ENCODE data around the gene STPG3. TPM values are rescaled to one million over a fixed set of nuclear protein-coding genes. Genes with fewer than 3 reads are reported as not detected.

Gene STPG3
- polyA plus RNA-seq, 2 of the 4 experiments (the other 2 are of a cell fraction), result not detected

DNA sequence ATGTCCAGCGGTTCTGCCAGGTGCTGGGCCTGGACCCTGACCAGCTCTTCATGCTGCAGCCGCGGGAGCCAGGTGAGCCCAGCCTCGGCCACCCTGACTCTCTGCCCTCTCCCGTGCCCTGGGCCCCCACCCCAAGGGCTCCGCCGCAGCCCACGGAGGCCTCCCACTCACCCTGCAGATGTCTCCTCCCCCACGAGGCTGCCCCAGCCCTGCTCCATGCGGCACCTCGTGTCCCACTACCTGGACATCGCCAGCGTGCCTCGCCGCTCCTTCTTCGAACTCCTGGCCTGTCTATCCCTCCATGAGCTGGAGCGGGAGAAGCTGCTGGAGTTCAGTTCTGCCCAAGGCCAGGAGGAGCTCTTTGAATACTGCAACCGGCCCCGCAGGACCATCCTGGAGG, 36.5 kb upstream of the STPG3 start (continued):
- TF ChIP-seq, protein P1, sequence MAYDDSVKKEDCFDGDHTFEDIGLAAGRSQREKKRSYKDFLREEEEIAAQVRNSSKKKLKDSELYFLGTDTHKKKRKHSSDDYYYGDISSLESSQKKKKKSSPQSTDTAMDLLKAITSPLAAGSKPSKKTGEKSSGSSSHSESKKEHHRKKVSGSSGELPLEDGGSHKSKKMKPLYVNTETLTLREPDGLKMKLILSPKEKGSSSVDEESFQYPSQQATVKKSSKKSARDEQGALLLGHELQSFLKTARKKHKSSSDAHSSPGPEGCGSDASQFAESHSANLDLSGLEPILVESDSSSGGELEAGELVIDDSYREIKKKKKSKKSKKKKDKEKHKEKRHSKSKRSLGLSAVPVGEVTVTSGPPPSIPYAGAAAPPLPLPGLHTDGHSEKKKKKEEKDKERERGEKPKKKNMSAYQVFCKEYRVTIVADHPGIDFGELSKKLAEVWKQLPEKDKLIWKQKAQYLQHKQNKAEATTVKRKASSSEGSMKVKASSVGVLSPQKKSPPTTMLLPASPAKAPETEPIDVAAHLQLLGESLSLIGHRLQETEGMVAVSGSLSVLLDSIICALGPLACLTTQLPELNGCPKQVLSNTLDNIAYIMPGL (CRISPR knock-in tag; IDR thresholded peaks at IDR 0.05; ENCODE audit: borderline replicate concordance), result no peak

- DNase-seq (ENCODE audit: low read depth in 1 of 2, low spot score in 1 of 2), result no peak
- no peak for FAIRE-seq
- Histone ChIP-seq H3K9me3 (no peaks in the 10 kb centered on the region), H3K4me2 (no peak overlapping the region), H3K4me3 (no peak overlapping the region), H3K27ac (no peak overlapping the region), H3K4me1 (peaks cover 26% of the 10 kb centered on the region)
- CTCF ChIA-PET, result interaction anchor here (0.9 to 9.9 kb wide), 8 partner anchors 7 to 186 kb away, joined by 3 to 71 read pairs (median 5); partner anchors contain the start of genes CYSRT1, RNF224, TPRN and TUBB4B
- POLR2A ChIA-PET, result no interaction called here
- no peak for ATAC-seq
- 92% methylated on average over 10 of the region's 22 CpGs for WGBS (ENCODE audit: missing lambda C conversion rate)
- no peak for TF ChIP-seq GATA3 (IDR thresholded peaks at IDR 0.05; ENCODE audit: borderline replicate concordance)
- TF ChIP-seq HEYL (CRISPR knock-in tag; IDR thresholded peaks at IDR 0.05), result no peak
- no peak for TF ChIP-seq PHF8 (IDR thresholded peaks at IDR 0.05; ENCODE audit: borderline replicate concordance, low read depth)
- no peak for TF ChIP-seq HOXA7 (CRISPR knock-in tag; IDR thresholded peaks at IDR 0.05)
- TF ChIP-seq RAD21 (conservative IDR thresholded peaks at IDR 0.05 in 1 of 2, IDR thresholded peaks at IDR 0.05 in 1 of 2), result no peak
- no peak for TF ChIP-seq FOXS1 (CRISPR knock-in tag; IDR thresholded peaks at IDR 0.05)
- TF ChIP-seq, protein P2, sequence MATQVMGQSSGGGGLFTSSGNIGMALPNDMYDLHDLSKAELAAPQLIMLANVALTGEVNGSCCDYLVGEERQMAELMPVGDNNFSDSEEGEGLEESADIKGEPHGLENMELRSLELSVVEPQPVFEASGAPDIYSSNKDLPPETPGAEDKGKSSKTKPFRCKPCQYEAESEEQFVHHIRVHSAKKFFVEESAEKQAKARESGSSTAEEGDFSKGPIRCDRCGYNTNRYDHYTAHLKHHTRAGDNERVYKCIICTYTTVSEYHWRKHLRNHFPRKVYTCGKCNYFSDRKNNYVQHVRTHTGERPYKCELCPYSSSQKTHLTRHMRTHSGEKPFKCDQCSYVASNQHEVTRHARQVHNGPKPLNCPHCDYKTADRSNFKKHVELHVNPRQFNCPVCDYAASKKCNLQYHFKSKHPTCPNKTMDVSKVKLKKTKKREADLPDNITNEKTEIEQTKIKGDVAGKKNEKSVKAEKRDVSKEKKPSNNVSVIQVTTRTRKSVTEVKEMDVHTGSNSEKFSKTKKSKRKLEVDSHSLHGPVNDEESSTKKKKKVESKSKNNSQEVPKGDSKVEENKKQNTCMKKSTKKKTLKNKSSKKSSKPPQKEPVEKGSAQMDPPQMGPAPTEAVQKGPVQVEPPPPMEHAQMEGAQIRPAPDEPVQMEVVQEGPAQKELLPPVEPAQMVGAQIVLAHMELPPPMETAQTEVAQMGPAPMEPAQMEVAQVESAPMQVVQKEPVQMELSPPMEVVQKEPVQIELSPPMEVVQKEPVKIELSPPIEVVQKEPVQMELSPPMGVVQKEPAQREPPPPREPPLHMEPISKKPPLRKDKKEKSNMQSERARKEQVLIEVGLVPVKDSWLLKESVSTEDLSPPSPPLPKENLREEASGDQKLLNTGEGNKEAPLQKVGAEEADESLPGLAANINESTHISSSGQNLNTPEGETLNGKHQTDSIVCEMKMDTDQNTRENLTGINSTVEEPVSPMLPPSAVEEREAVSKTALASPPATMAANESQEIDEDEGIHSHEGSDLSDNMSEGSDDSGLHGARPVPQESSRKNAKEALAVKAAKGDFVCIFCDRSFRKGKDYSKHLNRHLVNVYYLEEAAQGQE (IDR thresholded peaks at IDR 0.05), result no peak
- TF ChIP-seq MAZ (IDR thresholded peaks at IDR 0.05; ENCODE audit: borderline replicate concordance, low read depth, low read length), result no peak
- no peak for TF ChIP-seq HDAC2 (IDR thresholded peaks at IDR 0.05)
- TF ChIP-seq POLR2A (IDR thresholded peaks at IDR 0.05; ENCODE audit: low read length), result no peak
- TF ChIP-seq CHD4 (IDR thresholded peaks at IDR 0.05; ENCODE audit: borderline replicate concordance), result no peak
Measured at GRCh38 chr9:137215196-137215986, 35.7 kb upstream of the STPG3 start.

GRCh38 chr9:137216188-137216965, 34.7 kb upstream of the STPG3 start:
- ATAC-seq (no peak), DNase-seq (ENCODE audit: low read depth in 1 of 2, low spot score in 1 of 2) (no peak), FAIRE-seq (no peak)
- H3K9me3 ChIP-seq, result no peaks in the 10 kb centered on the region
- CTCF ChIA-PET, result interaction anchor here (0.8 to 9.9 kb wide), 12 partner anchors 8 to 187 kb away, joined by 3 to 71 read pairs (median 4); partner anchors contain the start of genes RNF224, SSNA1 and TUBB4B
- TF ChIP-seq PHF8 (IDR thresholded peaks at IDR 0.05; ENCODE audit: borderline replicate concordance, low read depth) (no peak), JUN (IDR thresholded peaks at IDR 0.05) (no peak), RFX5 (IDR thresholded peaks at IDR 0.05) (no peak), RAD21 (conservative IDR thresholded peaks at IDR 0.05 in 1 of 2, IDR thresholded peaks at IDR 0.05 in 1 of 2) (no peak), ZC3H11A (IDR thresholded peaks at IDR 0.05) (no peak), CEBPB (IDR thresholded peaks at IDR 0.05) (no peak)
- TF ChIP-seq, protein P3, sequence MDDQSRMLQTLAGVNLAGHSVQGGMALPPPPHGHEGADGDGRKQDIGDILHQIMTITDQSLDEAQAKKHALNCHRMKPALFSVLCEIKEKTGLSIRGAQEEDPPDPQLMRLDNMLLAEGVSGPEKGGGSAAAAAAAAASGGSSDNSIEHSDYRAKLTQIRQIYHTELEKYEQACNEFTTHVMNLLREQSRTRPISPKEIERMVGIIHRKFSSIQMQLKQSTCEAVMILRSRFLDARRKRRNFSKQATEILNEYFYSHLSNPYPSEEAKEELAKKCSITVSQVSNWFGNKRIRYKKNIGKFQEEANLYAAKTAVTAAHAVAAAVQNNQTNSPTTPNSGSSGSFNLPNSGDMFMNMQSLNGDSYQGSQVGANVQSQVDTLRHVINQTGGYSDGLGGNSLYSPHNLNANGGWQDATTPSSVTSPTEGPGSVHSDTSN (IDR thresholded peaks at IDR 0.05), result no peak
- TF ChIP-seq, protein P4, sequence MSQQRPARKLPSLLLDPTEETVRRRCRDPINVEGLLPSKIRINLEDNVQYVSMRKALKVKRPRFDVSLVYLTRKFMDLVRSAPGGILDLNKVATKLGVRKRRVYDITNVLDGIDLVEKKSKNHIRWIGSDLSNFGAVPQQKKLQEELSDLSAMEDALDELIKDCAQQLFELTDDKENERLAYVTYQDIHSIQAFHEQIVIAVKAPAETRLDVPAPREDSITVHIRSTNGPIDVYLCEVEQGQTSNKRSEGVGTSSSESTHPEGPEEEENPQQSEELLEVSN (IDR thresholded peaks at IDR 0.05; ENCODE audit: borderline replicate concordance, low read depth), result no peak
- TF ChIP-seq, protein P5, sequence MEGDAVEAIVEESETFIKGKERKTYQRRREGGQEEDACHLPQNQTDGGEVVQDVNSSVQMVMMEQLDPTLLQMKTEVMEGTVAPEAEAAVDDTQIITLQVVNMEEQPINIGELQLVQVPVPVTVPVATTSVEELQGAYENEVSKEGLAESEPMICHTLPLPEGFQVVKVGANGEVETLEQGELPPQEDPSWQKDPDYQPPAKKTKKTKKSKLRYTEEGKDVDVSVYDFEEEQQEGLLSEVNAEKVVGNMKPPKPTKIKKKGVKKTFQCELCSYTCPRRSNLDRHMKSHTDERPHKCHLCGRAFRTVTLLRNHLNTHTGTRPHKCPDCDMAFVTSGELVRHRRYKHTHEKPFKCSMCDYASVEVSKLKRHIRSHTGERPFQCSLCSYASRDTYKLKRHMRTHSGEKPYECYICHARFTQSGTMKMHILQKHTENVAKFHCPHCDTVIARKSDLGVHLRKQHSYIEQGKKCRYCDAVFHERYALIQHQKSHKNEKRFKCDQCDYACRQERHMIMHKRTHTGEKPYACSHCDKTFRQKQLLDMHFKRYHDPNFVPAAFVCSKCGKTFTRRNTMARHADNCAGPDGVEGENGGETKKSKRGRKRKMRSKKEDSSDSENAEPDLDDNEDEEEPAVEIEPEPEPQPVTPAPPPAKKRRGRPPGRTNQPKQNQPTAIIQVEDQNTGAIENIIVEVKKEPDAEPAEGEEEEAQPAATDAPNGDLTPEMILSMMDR (IDR thresholded peaks at IDR 0.05), result no peak
- WGBS (ENCODE audit: missing lambda C conversion rate), result 95% methylated on average over 25 of the region's 30 CpGs
- peaks cover 27% of the 10 kb centered on the region for H3K4me1 ChIP-seq
- no peak overlapping the region for H3K4me2 ChIP-seq
- POLR2A ChIA-PET, result interaction anchor here (1.1 kb wide), 1 partner anchor 16 kb away, joined by 3 read pairs; the partner anchor contains the start of gene TPRN
- H3K27ac ChIP-seq, result no peak overlapping the region
- H3K4me3 ChIP-seq, result no peak overlapping the region
